A549 (cell line): ENCODE data around the gene NFKBIE. TPM values are rescaled to one million over a fixed set of nuclear protein-coding genes. Genes with fewer than 3 reads are reported as not detected.

Experiments used
- ATAC-seq, 2 experiments: fragments of 200-7000 bp in 1 of 2; fragments of >200 bp in 1 of 2; cut with Nextera tagmentation in 1 of 2; cut with Tn5 transposase in 1 of 2; 3 replicates each; pipeline versions ENCODE4 v1.8.0 to v1.9.1; 2018 to 2020; ENCODE audit warnings: mild to moderate bottlenecking in 1 of 2, moderate library complexity in 1 of 2
- CTCF ChIA-PET: fragments of 300-600 bp; sonication (Branson Sonifier 250); formaldehyde crosslinking; extraction: SDS; loops from one replicate; lab custom pipeline; 2021; ENCODE audit warnings: antibody characterized with exemption, inconsistent platforms; lab: Yijun Ruan, JAX
- POLR2A ChIA-PET: fragments of 350-600 bp; formaldehyde crosslinking; extraction: SDS; loops from one replicate; lab custom pipeline; 2021; ENCODE audit warnings: antibody characterized with exemption, inconsistent platforms; lab: Yijun Ruan, JAX
- DNase-seq, 2 experiments: peaks; one replicate each; pipeline versions ENCODE4 v3.0.0 to v3.0.0-alpha.2; 2011 to 2016; ENCODE audit warnings: low read depth in 1 of 2, low spot score in 1 of 2
- FAIRE-seq: peaks from 2 replicates; lab custom pipeline; 2011; peaks lifted over from hg19 to GRCh38; lab: Jason Lieb, UNC
- H3K27ac ChIP-seq, 2 experiments: fragments of >200 bp; sonication (Bioruptor Twin); formaldehyde crosslinking; 3 replicates each; pipeline ENCODE4 v1.5.1; 2016 to 2017
- H3K4me1 ChIP-seq: fragments of >200 bp; sonication (Bioruptor Twin); formaldehyde crosslinking; 3 replicates; pipeline ENCODE4 v1.6.1; 2016
- H3K4me2 ChIP-seq: fragments of >200 bp; sonication (Bioruptor Twin); formaldehyde crosslinking; 3 replicates; pipeline ENCODE4 v1.6.1; 2016
- H3K4me3 ChIP-seq: fragments of >200 bp; sonication (Bioruptor Twin); formaldehyde crosslinking; 3 replicates; pipeline ENCODE4 v1.5.1; 2016
- H3K9me3 ChIP-seq: fragments of >200 bp; sonication (Bioruptor Twin); formaldehyde crosslinking; 3 replicates; pipeline ENCODE4 v1.6.1; 2016
- ATOH8 ChIP-seq: fragments of 250-450 bp; sonication (Bioruptor Pico); IDR thresholded peaks from 2 replicates; pipeline ENCODE4 v1.5.0; 2020; ENCODE audit warnings: low read depth, mild to moderate bottlenecking, moderate library complexity
- BHLHE40 ChIP-seq: IDR thresholded peaks from 2 replicates; pipeline ENCODE4 v1.6.1; 2012; ENCODE audit warnings: low read depth, low read length, inconsistent platforms
- CHD2 ChIP-seq: fragments of 150-350 bp; IDR thresholded peaks from 2 replicates; pipeline ENCODE4 v1.6.1; 2014; ENCODE audit warnings: low read length; ENCODE audit not compliant: partially characterized antibody
- CHD4 ChIP-seq: fragments of 200-600 bp; sonication (generic); IDR thresholded peaks from 2 replicates; pipeline ENCODE4 v1.6.1; 2016; ENCODE audit warnings: antibody characterized with exemption, mild to moderate bottlenecking, borderline replicate concordance
- EHF ChIP-seq: fragments of 250-450 bp; sonication (Bioruptor Pico); IDR thresholded peaks from 2 replicates; pipeline ENCODE4 v1.5.0; 2020; ENCODE audit warnings: mild to moderate bottlenecking
- EHMT2 ChIP-seq: fragments of 200-600 bp; sonication (generic); IDR thresholded peaks from 2 replicates; pipeline ENCODE4 v1.6.1; 2016; ENCODE audit warnings: antibody characterized with exemption, low read depth, mild to moderate bottlenecking, moderate library complexity
- FOSL2 ChIP-seq, 2 experiments: fragments of 450-650 bp in 1 of 2; fragments of >200 bp in 1 of 2; sonication (Bioruptor Twin) in 1 of 2; formaldehyde crosslinking; IDR thresholded peaks; 2 replicates each; pipeline versions ENCODE4 v1.5.0 to v1.6.1; 2016 to 2020; ENCODE audit warnings: mild to moderate bottlenecking in 1 of 2, moderate library complexity in 1 of 2
- HEYL ChIP-seq: fragments of 250-450 bp; sonication (Bioruptor Pico); IDR thresholded peaks from 2 replicates; pipeline ENCODE4 v1.8.0; 2021; ENCODE audit warnings: mild to moderate bottlenecking, moderate library complexity
- HMGXB4 ChIP-seq: fragments of 250-450 bp; sonication (Bioruptor Pico); IDR thresholded peaks from 2 replicates; pipeline ENCODE4 v1.5.0; 2021; ENCODE audit warnings: mild to moderate bottlenecking, moderate library complexity, borderline replicate concordance
- HOXA7 ChIP-seq: fragments of 250-450 bp; sonication (Bioruptor Pico); IDR thresholded peaks from 2 replicates; pipeline ENCODE4 v1.5.0; 2020; ENCODE audit warnings: mild to moderate bottlenecking, moderate library complexity
- HOXB5 ChIP-seq: fragments of 250-450 bp; sonication (Bioruptor Pico); IDR thresholded peaks from 2 replicates; pipeline ENCODE4 v1.5.0; 2020; ENCODE audit warnings: mild to moderate bottlenecking, moderate library complexity
- JUN ChIP-seq, 2 experiments: fragments of >200 bp; sonication (Bioruptor Twin); formaldehyde crosslinking; IDR thresholded peaks; 2 replicates in 1 of 2; 3 replicates in 1 of 2; pipeline ENCODE4 v1.6.1; 2016 to 2017
- JUNB ChIP-seq: fragments of >200 bp; sonication (Bioruptor Twin); formaldehyde crosslinking; IDR thresholded peaks from 2 replicates; pipeline ENCODE4 v1.6.1; 2016
- KDM1A ChIP-seq: fragments of 200-600 bp; sonication (generic); IDR thresholded peaks from 2 replicates; pipeline ENCODE4 v1.6.1; 2016; ENCODE audit warnings: low read depth, mild to moderate bottlenecking
- MAX ChIP-seq: IDR thresholded peaks from 2 replicates; pipeline ENCODE4 v1.6.1; 2012
- MYC ChIP-seq: IDR thresholded peaks from 2 replicates; pipeline ENCODE4 v1.6.1; 2012; ENCODE audit warnings: mild to moderate bottlenecking, inconsistent platforms, low read length, improper control_type of control experiment, borderline replicate concordance
- NPAS2 ChIP-seq: fragments of 250-450 bp; sonication (Bioruptor Pico); IDR thresholded peaks from 2 replicates; pipeline ENCODE4 v1.8.0; 2022; ENCODE audit warnings: mild to moderate bottlenecking, moderate library complexity, borderline replicate concordance
- PHF8 ChIP-seq: fragments of 200-600 bp; sonication (generic); IDR thresholded peaks from 2 replicates; pipeline ENCODE4 v1.6.1; 2016; ENCODE audit warnings: low read depth, mild to moderate bottlenecking, antibody characterized with exemption, moderate library complexity, borderline replicate concordance
- POLR2A ChIP-seq: IDR thresholded peaks from 2 replicates; pipeline ENCODE4 v1.6.1; 2012; ENCODE audit warnings: mild to moderate bottlenecking, low read length
- POLR2AphosphoS2 ChIP-seq: conservative IDR thresholded peaks from 2 replicates; pipeline ENCODE4 v1.6.1; 2012; ENCODE audit warnings: low read length, improper control_type of control experiment, inconsistent platforms
- RARB ChIP-seq: fragments of 250-450 bp; sonication (Bioruptor Pico); IDR thresholded peaks from 2 replicates; pipeline ENCODE4 v1.8.0; 2021; ENCODE audit warnings: mild to moderate bottlenecking, moderate library complexity
- RNF2 ChIP-seq: fragments of 200-600 bp; sonication (generic); IDR thresholded peaks from 2 replicates; pipeline ENCODE4 v1.6.1; 2016; ENCODE audit warnings: low read depth, mild to moderate bottlenecking, antibody characterized with exemption, moderate library complexity, borderline replicate concordance
- TFCP2L1 ChIP-seq: fragments of 250-450 bp; sonication (Bioruptor Pico); IDR thresholded peaks from 2 replicates; pipeline ENCODE4 v1.5.0; 2021; ENCODE audit warnings: mild to moderate bottlenecking
- TP53 ChIP-seq: fragments of 250-450 bp; sonication (Bioruptor Pico); IDR thresholded peaks from 2 replicates; pipeline ENCODE4 v1.5.0; 2021; ENCODE audit warnings: mild to moderate bottlenecking, moderate library complexity
- ZNF302 ChIP-seq: fragments of 250-450 bp; sonication (Bioruptor Pico); IDR thresholded peaks from 2 replicates; pipeline ENCODE4 v1.9.0; 2021; ENCODE audit warnings: inconsistent platforms, mild to moderate bottlenecking, moderate library complexity
- WGBS: methylation state at CpG from one replicate; pipeline ENCODE4 v1.1.6; 2017; ENCODE audit errors: missing lambda C conversion rate; 5-methylcytosine and 5-hydroxymethylcytosine counted together
- polyA plus RNA-seq, 4 experiments: library from polyadenylated mRNA; depleted of rRNA in 3 of 4; stranded (reverse); fragments of >200 nt; fragmentation: RNase III in 1 of 4; extraction: RNeasy Plus Mini Kit Qiagen cat#74134 plus additional on column Dnase treatment in 1 of 4; gene quantifications; 2 replicates in 3 of 4; 3 replicates in 1 of 4; pipeline ENCODE4 v1.2.3, GENCODE V29; 2011 to 2017
- TF ChIP-seq, protein P1 (sequence below): IDR thresholded peaks from 2 replicates; pipeline ENCODE4 v1.6.1; 2012; ENCODE audit warnings: low read depth, borderline replicate concordance

The NFKBIE gene
- polyA plus RNA-seq, 2 of the 4 experiments (the other 2 are of a cell fraction), result 6.0 to 6.3 TPM

GRCh38 chr6:44247338-44248302 lies 17.7 kb downstream of the NFKBIE start:
- ATAC-seq (peak; percentile 26 to 55; a peak in 4 of 6 replicates), DNase-seq (peak in 1 of 2 experiments; percentile 63), FAIRE-seq (no peak)
- Histone ChIP-seq H3K4me2 (peak overlapping the region; percentile 99), H3K27ac (peak overlapping the region; percentile 95 to 99), H3K4me1 (peaks cover 43% of the 10 kb centered on the region), H3K9me3 (no peaks in the 10 kb centered on the region), H3K4me3 (peak overlapping the region; percentile 90)
- 0% methylated on average over 21 of the region's 52 CpGs for WGBS
- ChIA-PET CTCF (interaction anchor here (0.8 to 7.8 kb wide), 6 partner anchors 9 to 90 kb away, joined by 3 to 56 read pairs (median 14); partner anchors contain the start of gene SLC35B2), POLR2A (interaction anchor here (0.9 to 3.2 kb wide), 10 partner anchors 8 to 139 kb away, joined by 3 to 38 read pairs (median 12); partner anchors contain the start of genes CDC5L, SLC29A1 and SLC35B2)
- TF ChIP-seq PHF8 (peak; percentile 22; the same call in 1 of the 2 replicates), MAX (peak; percentile 86), EHF (no peak), KDM1A (no peak), RARB (CRISPR knock-in tag) (peak; percentile 56; the same call in 1 of the 2 replicates), TP53 (CRISPR knock-in tag) (peak; percentile 82; the same call in 1 of the 2 replicates), HEYL (CRISPR knock-in tag) (no peak), JUNB (no peak), CHD4 (no peak), ATOH8 (CRISPR knock-in tag) (no peak), MYC (peak; percentile 79; the same call in 1 of the 2 replicates), HOXA7 (CRISPR knock-in tag) (no peak), HMGXB4 (0 out of 2 replicates have a peak, but pooled peaks have one; percentile 27), BHLHE40 (no peak), RNF2 (no peak), CHD2 (no peak), NPAS2 (CRISPR knock-in tag) (no peak), FOSL2 (IDR thresholded peaks at IDR 0.05) (no peak), FOSL2 (CRISPR knock-in tag; IDR thresholded peaks at IDR 0.05) (peak; percentile 44; the same call in 1 of the 2 replicates), POLR2A (peak; percentile 8), HOXB5 (CRISPR knock-in tag) (no peak), ZNF302 (no peak), POLR2AphosphoS2 (no peak), JUN (IDR thresholded peaks at IDR 0.05) (peak in 1 of 2 experiments; percentile 54; a peak in 3 of 5 replicates), EHMT2 (no peak), TFCP2L1 (no peak)
- TF ChIP-seq, protein P1, sequence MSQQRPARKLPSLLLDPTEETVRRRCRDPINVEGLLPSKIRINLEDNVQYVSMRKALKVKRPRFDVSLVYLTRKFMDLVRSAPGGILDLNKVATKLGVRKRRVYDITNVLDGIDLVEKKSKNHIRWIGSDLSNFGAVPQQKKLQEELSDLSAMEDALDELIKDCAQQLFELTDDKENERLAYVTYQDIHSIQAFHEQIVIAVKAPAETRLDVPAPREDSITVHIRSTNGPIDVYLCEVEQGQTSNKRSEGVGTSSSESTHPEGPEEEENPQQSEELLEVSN, result peak; percentile 39; the same call in 1 of the 2 replicates
